GM23248 (cell line): ENCODE measurements around the gene PCDHGB3. TPM values are rescaled to one million over a fixed set of nuclear protein-coding genes. Genes with fewer than 3 reads are reported as not detected.

Source experiments
- DNase-seq: peaks from one replicate; pipeline ENCODE4 v3.0.0-alpha.2; 2015
- H2AFZ ChIP-seq: fragments of 200-600 bp; sonication (generic); 2 replicates; pipeline ENCODE4 v1.6.1; 2016; ENCODE audit warnings: antibody characterized with exemption
- H3F3A ChIP-seq: fragments of 200-600 bp; sonication (generic); 2 replicates; pipeline ENCODE4 v1.6.1; 2016; ENCODE audit warnings: mild to moderate bottlenecking, antibody characterized with exemption, mixed run types; ENCODE audit not compliant: insufficient read depth
- H3K27ac ChIP-seq: fragments of 200-600 bp; sonication (generic); 2 replicates; pipeline ENCODE4 v1.5.1; 2016; ENCODE audit warnings: mild to moderate bottlenecking
- H3K27me3 ChIP-seq: fragments of 200-600 bp; sonication (generic); replicated peaks from 2 replicates; pipeline ENCODE4 v1.6.1; 2016; ENCODE audit warnings: mild to moderate bottlenecking; ENCODE audit not compliant: insufficient read depth
- H3K36me3 ChIP-seq: fragments of 200-600 bp; sonication (generic); 2 replicates; pipeline ENCODE4 v1.6.1; 2016; ENCODE audit warnings: low read depth, mild to moderate bottlenecking
- H3K4me1 ChIP-seq: fragments of 200-600 bp; sonication (generic); 2 replicates; pipeline ENCODE4 v1.6.1; 2016; ENCODE audit warnings: mild to moderate bottlenecking; ENCODE audit not compliant: insufficient read depth
- H3K4me2 ChIP-seq: fragments of 200-600 bp; sonication (generic); one replicate; pipeline ENCODE4 v1.6.1; 2016; ENCODE audit warnings: mild to moderate bottlenecking; ENCODE audit not compliant: unreplicated experiment
- H3K4me3 ChIP-seq: fragments of 200-600 bp; sonication (generic); 2 replicates; pipeline ENCODE4 v1.5.1; 2016; ENCODE audit warnings: mild to moderate bottlenecking
- H3K79me2 ChIP-seq: fragments of 200-600 bp; sonication (generic); 2 replicates; pipeline ENCODE4 v1.6.1; 2016; ENCODE audit warnings: mild to moderate bottlenecking; ENCODE audit not compliant: insufficient read depth
- H3K9ac ChIP-seq: fragments of 200-600 bp; sonication (generic); 2 replicates; pipeline ENCODE4 v1.6.1; 2016; ENCODE audit warnings: mild to moderate bottlenecking
- H3K9me2 ChIP-seq: fragments of 200-600 bp; sonication (generic); 2 replicates; pipeline ENCODE4 v1.6.1; 2016; ENCODE audit warnings: mixed run types, mild to moderate bottlenecking, moderate library complexity; ENCODE audit not compliant: insufficient read depth
- H3K9me3 ChIP-seq: fragments of 200-600 bp; sonication (generic); one replicate; pipeline ENCODE4 v1.6.1; 2017; ENCODE audit warnings: low read depth
- H4K20me1 ChIP-seq: fragments of 200-600 bp; sonication (generic); 2 replicates; pipeline ENCODE4 v1.6.0; 2016; ENCODE audit not compliant: insufficient read depth
- EZH2 ChIP-seq: fragments of 200-600 bp; sonication (generic); IDR thresholded peaks from 2 replicates; pipeline ENCODE4 v1.6.1; 2018; ENCODE audit warnings: antibody characterized with exemption, mild to moderate bottlenecking; ENCODE audit not compliant: insufficient read depth, poor library complexity, severe bottlenecking
- EZH2phosphoT487 ChIP-seq: fragments of 200-600 bp; sonication (generic); IDR thresholded peaks from 2 replicates; pipeline ENCODE4 v1.6.1; 2018; ENCODE audit warnings: antibody characterized with exemption, moderate library complexity, mild to moderate bottlenecking, low read depth; ENCODE audit not compliant: insufficient read depth
- WGBS, 2 experiments: methylation state at CpG; one replicate each; pipeline ENCODE4 v1.1.6; 2015 to 2017; ENCODE audit warnings: low lambda C conversion rate in 2 of 2, low coverage in 1 of 2; ENCODE audit errors: missing lambda C conversion rate in 2 of 2; 5-methylcytosine and 5-hydroxymethylcytosine counted together
- in situ Hi-C: fragments of 300-500 bp; cut with MboI; formaldehyde crosslinking; loops from 2 replicates; pipeline ENCODE4 v1.15.0; 2020
- polyA plus RNA-seq: library from polyadenylated mRNA; unstranded; fragments of >200 nt; fragmentation: Nextera tagmentation; extraction: Ambion mirVana; gene quantifications from 2 replicates; pipeline ENCODE4 v1.2.1, GENCODE V29; 2016
- total RNA-seq: library from RNA; depleted of rRNA; stranded (reverse); fragments of >200 nt; shearing (Covaris generic); gene quantifications from 2 replicates; pipeline ENCODE4 v1.2.3, GENCODE V29; 2014

PCDHGB3 gene
- total and polyA plus RNA-seq, 2 experiments from 2014 or later: 0.95 to 4.0 TPM

- H3K4me2 ChIP-seq: no peak overlapping the region
- in situ Hi-C loops: no loop called here
- peaks cover 3% of the 10 kb centered on the region for H3K9me3 ChIP-seq
- WGBS, 2 experiments: 49% methylated on average over 5 of the region's 5 CpGs
- TF ChIP-seq EZH2: no peak
- H4K20me1 ChIP-seq: no peaks in the 10 kb centered on the region
- H3K36me3 ChIP-seq: no peaks in the 10 kb centered on the region
- H3K9ac ChIP-seq: no peak overlapping the region
- H3K27me3 ChIP-seq: no peaks in the 10 kb centered on the region
- H3F3A ChIP-seq: no peaks in the 10 kb centered on the region
- no peaks in the 10 kb centered on the region for H3K4me1 ChIP-seq
- DNase-seq: no peak
- H3K79me2 ChIP-seq: peaks cover 6% of the 10 kb centered on the region; the same call in 1 of the 2 replicates
- no peak overlapping the region for H3K27ac ChIP-seq
- H2AFZ ChIP-seq: no peak overlapping the region
- H3K9me2 ChIP-seq: no peaks in the 10 kb centered on the region
- peak overlapping the region; percentile 77; the same call in 1 of the 2 replicates for H3K4me3 ChIP-seq
These were observed 13.9 kb upstream of the PCDHGB3 start for GRCh38 chr5:141356133-141356532.

- in situ Hi-C loops: no loop called here
- Histone ChIP-seq H3K36me3 (no peaks in the 10 kb centered on the region), H3K4me1 (no peaks in the 10 kb centered on the region), H3F3A (no peaks in the 10 kb centered on the region), H3K9ac (no peak overlapping the region), H3K9me3 (peaks cover 3% of the 10 kb centered on the region), H3K27ac (no peak overlapping the region), H3K79me2 (peaks cover 6% of the 10 kb centered on the region; the same call in 1 of the 2 replicates), H3K9me2 (no peaks in the 10 kb centered on the region), H3K4me3 (no peak overlapping the region), H3K27me3 (no peaks in the 10 kb centered on the region), H2AFZ (no peak overlapping the region), H3K4me2 (no peak overlapping the region), H4K20me1 (no peaks in the 10 kb centered on the region)
- WGBS, 2 experiments: 43 to 48% methylated on average over 13 to 19 of the region's 19 CpGs
- no peak for DNase-seq
- no peak for TF ChIP-seq EZH2phosphoT487
These were observed 13.1 kb upstream of the PCDHGB3 start for GRCh38 chr5:141356950-141357349.

GRCh38 chr5:141359790-141360426 is 10.1 kb upstream of the PCDHGB3 start, which contains the start of gene PCDHGB2:
TSS of gene PCDHGB2 (plus strand) at chr5:141359994. CDS start at chr5:141360136, 142 bp downstream.
- H3K4me1 ChIP-seq: no peaks in the 10 kb centered on the region
- H3K27me3 ChIP-seq: no peaks in the 10 kb centered on the region
- H2AFZ ChIP-seq: 0 out of 2 replicates have a peak within 1 kb of the TSS, but pooled peaks have one; percentile 37
- H3K36me3 ChIP-seq: no peaks in the 10 kb centered on the region; the same call in 1 of the 2 replicates
- TF ChIP-seq EZH2phosphoT487 (no peak), EZH2 (no peak)
- DNase-seq: peak; percentile 44
- H3K9ac ChIP-seq: no peak within 1 kb of the TSS
- peak within 1 kb of the TSS; percentile 40; the same call in 1 of the 2 replicates for H3K4me3 ChIP-seq
- no peaks in the 10 kb centered on the region for H3F3A ChIP-seq
- peaks cover 6% of the 10 kb centered on the region; the same call in 1 of the 2 replicates for H3K79me2 ChIP-seq
- 27 to 34% methylated on average over 24 of the region's 24 CpGs for whole genome bisulfite sequencing, 2 experiments
- peaks cover 7% of the 10 kb centered on the region for H3K9me3 ChIP-seq
- H3K4me2 ChIP-seq: no peak within 1 kb of the TSS
- no peaks in the 10 kb centered on the region for H3K9me2 ChIP-seq
- in situ Hi-C loops: no loop called here
- H4K20me1 ChIP-seq: no peaks in the 10 kb centered on the region
- H3K27ac ChIP-seq: no peak within 1 kb of the TSS

- Histone ChIP-seq H3K27me3 (no peaks in the 10 kb centered on the region), H3F3A (no peaks in the 10 kb centered on the region), H3K4me2 (no peak overlapping the region), H3K27ac (no peak overlapping the region), H3K4me3 (0 out of 2 replicates have a peak overlapping the region, but pooled peaks have one; percentile 40), H3K9me2 (no peaks in the 10 kb centered on the region), H3K79me2 (peaks cover 6% of the 10 kb centered on the region; the same call in 1 of the 2 replicates), H3K9ac (no peak overlapping the region), H3K4me1 (no peaks in the 10 kb centered on the region), H4K20me1 (no peaks in the 10 kb centered on the region), H3K36me3 (no peaks in the 10 kb centered on the region; the same call in 1 of the 2 replicates), H3K9me3 (peaks cover 7% of the 10 kb centered on the region), H2AFZ (no peak overlapping the region)
- in situ Hi-C loops: no loop called here
- TF ChIP-seq EZH2 (no peak), EZH2phosphoT487 (no peak)
- DNase-seq: no peak
- WGBS, 2 experiments: 47% methylated on average over 15 of the region's 15 CpGs
These were observed 9.4 kb upstream of the PCDHGB3 start for GRCh38 chr5:141360685-141361084.
